Measurements from ENCODE around the gene GREM2. TPM values are rescaled to one million over a fixed set of nuclear protein-coding genes. Genes with fewer than 3 reads are reported as not detected.

The GREM2 gene
- total RNA-seq, 1 experiment from 2014 or later: not detected

DNA sequence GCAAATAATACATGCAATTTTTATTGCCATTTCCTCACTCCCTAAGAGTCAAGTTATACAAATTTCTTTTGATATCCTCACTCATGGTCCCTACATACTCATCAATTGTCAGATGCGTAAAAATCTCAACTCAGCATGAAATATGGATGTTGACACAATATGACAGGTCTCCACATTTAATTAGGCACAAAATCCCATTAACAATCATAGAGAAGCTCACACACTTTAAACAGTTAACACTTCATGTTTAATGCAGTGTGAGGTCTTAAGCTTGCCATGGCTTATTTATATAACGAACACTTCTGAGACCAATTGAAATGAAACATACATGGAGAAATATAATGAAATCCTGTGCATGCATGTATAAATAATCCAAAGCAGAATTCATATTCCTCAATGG, 58.6 kb downstream of the GREM2 start:
- Histone ChIP-seq H3K4me2 (ENCODE audit: insufficient read depth, insufficient read length, low read length) (no peak overlapping the region), H3K9ac (ENCODE audit: extremely low read depth, insufficient read length, low read length) (no peak overlapping the region), H2AK5ac (ENCODE audit: insufficient read length, low read length) (no peak overlapping the region), H2BK120ac (ENCODE audit: low read depth, low read length, poor library complexity, severe bottlenecking) (no peak overlapping the region), H3K18ac (ENCODE audit: insufficient read length, low read depth, low read length) (no peak overlapping the region), H3K9me3 (ENCODE audit: control insufficient read depth, low read depth, low read length) (no peaks in the 10 kb centered on the region), H4K8ac (replicated peaks; ENCODE audit: insufficient read length, low read depth, low read length) (no peak overlapping the region), H2BK12ac (ENCODE audit: insufficient read length, low read depth, low read length) (no peak overlapping the region), H3K23ac (ENCODE audit: insufficient read length, low read depth, low read length) (no peak overlapping the region), H4K91ac (ENCODE audit: insufficient read length, low read depth, low read length) (no peak overlapping the region), H2BK20ac (ENCODE audit: low read depth, low read length, poor library complexity, severe bottlenecking) (no peak overlapping the region), H3K23me2 (ENCODE audit: insufficient read length, low read depth, low read length, poor library complexity, severe bottlenecking) (no peaks in the 10 kb centered on the region), H3K4ac (ENCODE audit: low read depth, low read length) (no peak overlapping the region), H2BK15ac (ENCODE audit: low read depth, low read length) (no peak overlapping the region), H3K27ac (ENCODE audit: insufficient read length, low read depth, low read length) (no peak overlapping the region), H3K4me1 (ENCODE audit: insufficient read depth, low read length) (no peaks in the 10 kb centered on the region), H4K20me1 (ENCODE audit: control insufficient read depth, insufficient read depth, insufficient read length) (no peaks in the 10 kb centered on the region), H3K14ac (ENCODE audit: insufficient read depth, low read length) (no peak overlapping the region), H3K56ac (ENCODE audit: insufficient read length, low read depth, low read length) (no peak overlapping the region), H3K27me3 (ENCODE audit: insufficient read depth, low read length) (no peaks in the 10 kb centered on the region), H2BK5ac (ENCODE audit: insufficient read length, low read length) (no peak overlapping the region), H3T11ph (ENCODE audit: low read length) (no peak overlapping the region), H4K5ac (ENCODE audit: insufficient read length, low read depth, low read length) (no peak overlapping the region), H3K79me1 (ENCODE audit: insufficient read depth, low read depth, low read length, poor library complexity, severe bottlenecking) (no peaks in the 10 kb centered on the region), H3K79me2 (ENCODE audit: insufficient read depth, low read length) (no peaks in the 10 kb centered on the region), H2AFZ (ENCODE audit: low read length) (no peak overlapping the region)
- no peaks in the 10 kb centered on the region for H3K36me3 Mint-ChIP-seq (ENCODE audit: insufficient read depth in 1 of 3, low read depth in 3 of 3)
- H3K27ac Mint-ChIP-seq: no peak overlapping the region
- no CpG with 5 or more reads among the region's 2 CpGs for WGBS (ENCODE audit: extremely low coverage, insufficient read length, low lambda C conversion rate)
- no peak overlapping the region for H3K4me3 Mint-ChIP-seq
- H3K4me1 Mint-ChIP-seq: no peaks in the 10 kb centered on the region
- no peaks in the 10 kb centered on the region for H3K27me3 Mint-ChIP-seq (ENCODE audit: low read depth)
- DNase-seq: no peak
- TF ChIP-seq, protein P1, sequence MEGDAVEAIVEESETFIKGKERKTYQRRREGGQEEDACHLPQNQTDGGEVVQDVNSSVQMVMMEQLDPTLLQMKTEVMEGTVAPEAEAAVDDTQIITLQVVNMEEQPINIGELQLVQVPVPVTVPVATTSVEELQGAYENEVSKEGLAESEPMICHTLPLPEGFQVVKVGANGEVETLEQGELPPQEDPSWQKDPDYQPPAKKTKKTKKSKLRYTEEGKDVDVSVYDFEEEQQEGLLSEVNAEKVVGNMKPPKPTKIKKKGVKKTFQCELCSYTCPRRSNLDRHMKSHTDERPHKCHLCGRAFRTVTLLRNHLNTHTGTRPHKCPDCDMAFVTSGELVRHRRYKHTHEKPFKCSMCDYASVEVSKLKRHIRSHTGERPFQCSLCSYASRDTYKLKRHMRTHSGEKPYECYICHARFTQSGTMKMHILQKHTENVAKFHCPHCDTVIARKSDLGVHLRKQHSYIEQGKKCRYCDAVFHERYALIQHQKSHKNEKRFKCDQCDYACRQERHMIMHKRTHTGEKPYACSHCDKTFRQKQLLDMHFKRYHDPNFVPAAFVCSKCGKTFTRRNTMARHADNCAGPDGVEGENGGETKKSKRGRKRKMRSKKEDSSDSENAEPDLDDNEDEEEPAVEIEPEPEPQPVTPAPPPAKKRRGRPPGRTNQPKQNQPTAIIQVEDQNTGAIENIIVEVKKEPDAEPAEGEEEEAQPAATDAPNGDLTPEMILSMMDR (conservative IDR thresholded peaks at IDR 0.05): no peak
- H3K9me3 Mint-ChIP-seq: no peaks in the 10 kb centered on the region
